ENCODE measurements around the gene SMAGP.

DNA sequence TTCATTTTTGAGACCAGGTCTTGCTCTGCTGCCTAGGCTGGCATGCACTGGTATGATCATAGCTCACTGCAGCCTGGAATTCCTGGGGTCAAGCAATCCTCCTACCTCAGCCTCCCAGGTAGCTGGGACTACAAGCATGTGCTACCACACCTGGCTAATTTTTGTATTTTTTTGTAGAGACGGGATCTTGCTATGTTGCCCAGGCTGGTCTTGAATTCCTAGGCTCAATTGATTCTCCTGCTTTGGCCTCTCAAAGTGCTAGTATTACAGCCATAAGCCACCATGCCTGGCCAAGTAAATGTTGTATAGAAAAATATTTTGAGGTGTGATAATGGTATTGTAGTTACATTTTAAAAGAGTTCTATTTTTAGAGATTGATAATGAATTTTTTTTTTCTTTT is 41.2 kb upstream of the SMAGP start:
- TF ChIP-seq EP300 (IDR thresholded peaks at IDR 0.05; ENCODE audit: low read depth): no peak
- TF ChIP-seq, protein P1, sequence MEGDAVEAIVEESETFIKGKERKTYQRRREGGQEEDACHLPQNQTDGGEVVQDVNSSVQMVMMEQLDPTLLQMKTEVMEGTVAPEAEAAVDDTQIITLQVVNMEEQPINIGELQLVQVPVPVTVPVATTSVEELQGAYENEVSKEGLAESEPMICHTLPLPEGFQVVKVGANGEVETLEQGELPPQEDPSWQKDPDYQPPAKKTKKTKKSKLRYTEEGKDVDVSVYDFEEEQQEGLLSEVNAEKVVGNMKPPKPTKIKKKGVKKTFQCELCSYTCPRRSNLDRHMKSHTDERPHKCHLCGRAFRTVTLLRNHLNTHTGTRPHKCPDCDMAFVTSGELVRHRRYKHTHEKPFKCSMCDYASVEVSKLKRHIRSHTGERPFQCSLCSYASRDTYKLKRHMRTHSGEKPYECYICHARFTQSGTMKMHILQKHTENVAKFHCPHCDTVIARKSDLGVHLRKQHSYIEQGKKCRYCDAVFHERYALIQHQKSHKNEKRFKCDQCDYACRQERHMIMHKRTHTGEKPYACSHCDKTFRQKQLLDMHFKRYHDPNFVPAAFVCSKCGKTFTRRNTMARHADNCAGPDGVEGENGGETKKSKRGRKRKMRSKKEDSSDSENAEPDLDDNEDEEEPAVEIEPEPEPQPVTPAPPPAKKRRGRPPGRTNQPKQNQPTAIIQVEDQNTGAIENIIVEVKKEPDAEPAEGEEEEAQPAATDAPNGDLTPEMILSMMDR (IDR thresholded peaks at IDR 0.05): no peak
- no peak for TF ChIP-seq POLR2A (IDR thresholded peaks at IDR 0.05)
- TF ChIP-seq POLR2AphosphoS5 (IDR thresholded peaks at IDR 0.05): no peak
